K562 (cell line): ENCODE data around the gene POLR3G. TPM values are rescaled to one million over a fixed set of nuclear protein-coding genes. Genes with fewer than 3 reads are reported as not detected.

ENCODE experiments used
- ATAC-seq: fragments of 200-7000 bp; cut with Tn5 transposase; 3 replicates; pipeline ENCODE4 v1.9.1; 2020; ENCODE audit warnings: moderate library complexity
- BruUV-seq: library from RNA; stranded (reverse); fragments of 400-500 nt; replicated peaks from 2 replicates; lab custom pipeline; 2021; lab: Mats Ljungman, UMichigan
- CTCF ChIA-PET: fragments of 300-600 bp; formaldehyde crosslinking; extraction: SDS; loops from one replicate; lab custom pipeline; 2021; ENCODE audit warnings: low intra/inter-chr PET ratio; lab: Yijun Ruan, JAX
- POLR2A ChIA-PET: fragments of 300-600, 350-650 bp; sonication (Branson Sonifier 250); formaldehyde crosslinking; extraction: SDS; loops from one replicate; lab custom pipeline; 2021; ENCODE audit warnings: antibody characterized with exemption, inconsistent platforms; lab: Yijun Ruan, JAX
- DNase-seq, 4 experiments: peaks; one replicate each; pipeline versions ENCODE4 v3.0.0 to v3.0.0-alpha.2; 2011 to 2018; ENCODE audit warnings: low spot score in 3 of 4, mixed read lengths in 3 of 4; ENCODE audit errors: extremely low read depth in 1 of 4
- FAIRE-seq: peaks from 2 replicates; lab custom pipeline; 2011; peaks lifted over from hg19 to GRCh38; lab: Jason Lieb, UNC
- H2AFZ ChIP-seq: 2 replicates; pipeline ENCODE4 v1.6.0; 2011; ENCODE audit warnings: low read depth, low read length, control low read depth, inconsistent platforms
- H3K27ac ChIP-seq: fragments of 200-600 bp; 3 replicates; pipeline ENCODE4 v1.8.0; 2011; ENCODE audit warnings: low read depth, mild to moderate bottlenecking, control low read depth, inconsistent platforms, low read length, moderate library complexity, mixed read lengths; ENCODE audit errors: extremely low read depth
- H3K27me3 ChIP-seq, 2 experiments: fragments of 300-600 bp in 1 of 2; 2 replicates in 1 of 2; 3 replicates in 1 of 2; pipeline versions ENCODE4 v1.6.0 to v1.8.0; 2011; ENCODE audit warnings: inconsistent platforms in 2 of 2, low read length in 2 of 2, mild to moderate bottlenecking in 1 of 2, mixed read lengths in 1 of 2, moderate library complexity in 1 of 2; ENCODE audit not compliant: control insufficient read depth in 2 of 2, insufficient read depth in 2 of 2
- H3K36me3 ChIP-seq: fragments of 300-600 bp; 3 replicates; pipeline ENCODE4 v1.8.0; 2011; ENCODE audit warnings: mild to moderate bottlenecking, low read length, inconsistent platforms; ENCODE audit not compliant: control insufficient read depth, insufficient read depth
- H3K4me1 ChIP-seq, 2 experiments: fragments of 200-600 bp in 1 of 2; replicated peaks in 1 of 2; 2 replicates in 1 of 2; 3 replicates in 1 of 2; pipeline versions ENCODE4 v1.5.1 to v1.8.0; 2011; ENCODE audit warnings: inconsistent platforms in 2 of 2, low read length in 2 of 2, mild to moderate bottlenecking in 1 of 2, mixed read lengths in 1 of 2, moderate library complexity in 1 of 2; ENCODE audit not compliant: control insufficient read depth in 2 of 2, insufficient read depth in 2 of 2
- H3K4me2 ChIP-seq: 2 replicates; pipeline ENCODE4 v1.6.1; 2011; ENCODE audit warnings: low read length, control low read depth, inconsistent platforms, mixed read lengths; ENCODE audit not compliant: insufficient read depth
- H3K4me3 ChIP-seq: fragments of 200-600 bp; sonication (generic), shearing (Covaris generic); 2 replicates; pipeline ENCODE4 v1.5.1; 2016; ENCODE audit warnings: control low read depth, inconsistent platforms
- H3K79me2 ChIP-seq: fragments of 200-600 bp; 3 replicates; pipeline ENCODE4 v1.8.0; 2011; ENCODE audit warnings: low read length, inconsistent platforms; ENCODE audit not compliant: control insufficient read depth, insufficient read depth
- H3K9ac ChIP-seq, 2 experiments: 2 replicates each; pipeline versions ENCODE4 v1.6.0 to v1.6.1; 2011; ENCODE audit warnings: low read depth in 2 of 2, low read length in 2 of 2, control low read depth in 1 of 2, inconsistent platforms in 1 of 2, mild to moderate bottlenecking in 1 of 2, mixed read lengths in 1 of 2; ENCODE audit not compliant: insufficient read depth in 1 of 2
- H3K9me1 ChIP-seq: one replicate; pipeline ENCODE4 v1.6.0; 2011; ENCODE audit warnings: inconsistent platforms, mild to moderate bottlenecking, low read length, moderate library complexity; ENCODE audit not compliant: control insufficient read depth, insufficient read depth
- H3K9me3 ChIP-seq: replicated peaks from 2 replicates; pipeline ENCODE4 v1.5.1; 2011; ENCODE audit warnings: low read depth, low read length, inconsistent platforms; ENCODE audit not compliant: control insufficient read depth, insufficient read depth
- H4K20me1 ChIP-seq: replicated peaks from 2 replicates; pipeline ENCODE4 v1.6.1; 2011; ENCODE audit warnings: low read length, inconsistent platforms, mixed read lengths; ENCODE audit not compliant: control insufficient read depth, insufficient read depth
- C11orf30 ChIP-seq: fragments of 450-650 bp; IDR thresholded peaks from 2 replicates; pipeline ENCODE4 v1.6.1; 2016; ENCODE audit warnings: low read depth, mild to moderate bottlenecking
- NEUROD1 ChIP-seq: fragments of 150-350 bp; IDR thresholded peaks from 2 replicates; pipeline ENCODE4 v1.6.1; 2014; ENCODE audit warnings: borderline replicate concordance, low read length, low read depth; ENCODE audit not compliant: partially characterized antibody
- SAP30 ChIP-seq: fragments of 200-600 bp; sonication (generic); IDR thresholded peaks from 2 replicates; pipeline ENCODE4 v1.6.1; 2012; ENCODE audit warnings: borderline replicate concordance, low read depth, mild to moderate bottlenecking, moderate library complexity, low read length, control low read depth, inconsistent platforms; ENCODE audit not compliant: insufficient read depth, poor library complexity, severe bottlenecking
- SMARCA4 ChIP-seq: fragments of 450-650 bp; IDR thresholded peaks from 2 replicates; pipeline ENCODE4 v1.6.1; 2016
- TRIM25 ChIP-seq: fragments of 450-650 bp; IDR thresholded peaks from 2 replicates; pipeline ENCODE4 v1.7.0; 2016; ENCODE audit warnings: borderline replicate concordance
- ZNF212 ChIP-seq: fragments of 450-650 bp; formaldehyde crosslinking; IDR thresholded peaks from 2 replicates; pipeline ENCODE4 v1.4.0; 2020; ENCODE audit warnings: mild to moderate bottlenecking
- ZNF316 ChIP-seq: fragments of 450-650 bp; IDR thresholded peaks from 2 replicates; pipeline ENCODE4 v1.6.1; 2016
- ZNF408 ChIP-seq: fragments of 250-450 bp; sonication (Bioruptor Pico); IDR thresholded peaks from 2 replicates; pipeline ENCODE4 v1.4.0; 2020; ENCODE audit warnings: low read depth, mild to moderate bottlenecking, moderate library complexity
- ZZZ3 ChIP-seq: fragments of 450-650 bp; IDR thresholded peaks from 2 replicates; pipeline ENCODE4 v1.6.1; 2016; ENCODE audit warnings: antibody characterized with exemption, mild to moderate bottlenecking, moderate library complexity
- WGBS: fragments of 100-300 bp; shearing (Covaris generic); methylation state at CpG from one replicate; pipeline ENCODE4 v1.1.6; 2016; ENCODE audit warnings: low coverage, mixed read lengths; ENCODE audit not compliant: insufficient coverage; ENCODE audit errors: missing lambda C conversion rate; 5-methylcytosine and 5-hydroxymethylcytosine counted together
- in situ Hi-C: fragments of 300-500 bp; cut with MboI; formaldehyde crosslinking; loops from 4 replicates; pipeline ENCODE4 v1.15.0; 2018; ENCODE audit warnings: inconsistent platforms, mixed read lengths
- intact Hi-C: fragments of 100-400 bp; cut with micrococcal nuclease; formaldehyde crosslinking; loops from 2 replicates; pipeline ENCODE4 v1.14.2; 2022
- polyA plus RNA-seq, 8 experiments: library from polyadenylated mRNA; depleted of rRNA in 4 of 8; stranded (reverse) in 5 of 8; unstranded in 3 of 8; fragments of >200 nt; fragmentation: Nextera tagmentation in 2 of 8; fragmentation: Illumina TruSeq in 1 of 8; extraction: Ambion mirVana in 2 of 8; extraction: Trizol in 1 of 8; gene quantifications; 2 replicates each; pipeline versions ENCODE4 v1.2.1 to v1.2.3, GENCODE V29; 2011 to 2014; ENCODE audit warnings: inconsistent platforms in 1 of 8, missing spikeins in 1 of 8
- total RNA-seq, 7 experiments: library from RNA; depleted of rRNA in 6 of 7; stranded (reverse); fragments of >200 nt in 6 of 7; fragmentation: Illumina TruSeq in 2 of 7; extraction: Trizol in 2 of 7; gene quantifications; 2 replicates each; pipeline versions ENCODE4 v1.2.1 to v1.2.3, GENCODE V29; 2011 to 2021; ENCODE audit warnings: low replicate concordance in 1 of 7

The POLR3G gene
- total and polyA plus RNA-seq, 9 of the 15 experiments (the other 6 are each of a cell fraction or from before 2014, with no cell fraction given): 39.0 to 111 (median 59.0) TPM

- Histone ChIP-seq H3K4me3 (no peak overlapping the region), H4K20me1 (no peaks in the 10 kb centered on the region), H3K9me1 (no peaks in the 10 kb centered on the region), H3K27ac (peak overlapping the region; percentile 37; the same call in 2 of the 3 replicates), H3K79me2 (peaks cover 59% of the 10 kb centered on the region), H3K9ac (peak overlapping the region; percentile 12 to 38; a peak in 1 of 4 replicates), H3K27me3 (no peaks in the 10 kb centered on the region), H3K9me3 (no peaks in the 10 kb centered on the region), H2AFZ (peak overlapping the region; percentile 37), H3K36me3 (no peaks in the 10 kb centered on the region), H3K4me2 (peak overlapping the region; percentile 57), H3K4me1 (peaks cover 2 to 10% of the 10 kb centered on the region in 2 experiments; a peak in 4 of 5 replicates)
- ChIA-PET POLR2A (interaction anchor here (0.5 to 1.9 kb wide), 5 partner anchors 12 to 1003 kb away, joined by 3 to 6 read pairs (median 3); no protein-coding TSS in a partner anchor), CTCF (no interaction called here)
- ATAC-seq (peak; percentile 17), FAIRE-seq (no peak), DNase-seq (peak in 1 of 4 experiments; percentile 21)
- in situ Hi-C loops: no loop called here
- 49% methylated on average over 5 of the region's 5 CpGs for WGBS
- intact Hi-C loops: no loop called here
- no TSS peak for BruUV-seq
- TF ChIP-seq ZNF408 (CRISPR knock-in tag) (no peak), TRIM25 (no peak), ZZZ3 (no peak), SAP30 (no peak), SMARCA4 (no peak), ZNF212 (CRISPR knock-in tag) (no peak), ZNF316 (peak; percentile 38), NEUROD1 (no peak), C11orf30 (peak; percentile 29; the same call in 1 of the 2 replicates)
These were observed 87.7 kb downstream of the POLR3G start for GRCh38 chr5:90562341-90562740.
